GM12878 (cell line): Measurements from ENCODE around the gene UBE3D.

ENCODE experiments used
- EZH2 ChIP-seq: IDR thresholded peaks from 2 replicates; pipeline ENCODE4 v1.6.1; 2012; ENCODE audit warnings: low read depth, mild to moderate bottlenecking, control low read depth, inconsistent platforms, low read length, borderline replicate concordance; ENCODE audit not compliant: control insufficient read depth
- PKNOX1 ChIP-seq: fragments of 450-650 bp; IDR thresholded peaks from 2 replicates; pipeline ENCODE4 v1.6.1; 2016; ENCODE audit warnings: mild to moderate bottlenecking
- RELA ChIP-seq: fragments of 450-650 bp; IDR thresholded peaks from 2 replicates; pipeline ENCODE4 v1.8.0; 2014; ENCODE audit warnings: borderline replicate concordance; ENCODE audit not compliant: partially characterized antibody
- SIN3A ChIP-seq: IDR thresholded peaks from 2 replicates; pipeline ENCODE4 v1.6.1; 2012; ENCODE audit warnings: low read depth, low read length, improper control_type of control experiment

- TF ChIP-seq PKNOX1 (no peak), SIN3A (no peak), EZH2 (no peak), RELA (no peak)
These were observed 75.8 kb downstream of the UBE3D start for GRCh38 chr6:82989736-82990290.
